ENCODE results near the gene RTN4RL1. TPM values are rescaled to one million over a fixed set of nuclear protein-coding genes. Genes with fewer than 3 reads are reported as not detected.

Gene RTN4RL1
- total RNA-seq, 2 donors from 2014 or later, result 3.1 to 3.6 TPM

DNA sequence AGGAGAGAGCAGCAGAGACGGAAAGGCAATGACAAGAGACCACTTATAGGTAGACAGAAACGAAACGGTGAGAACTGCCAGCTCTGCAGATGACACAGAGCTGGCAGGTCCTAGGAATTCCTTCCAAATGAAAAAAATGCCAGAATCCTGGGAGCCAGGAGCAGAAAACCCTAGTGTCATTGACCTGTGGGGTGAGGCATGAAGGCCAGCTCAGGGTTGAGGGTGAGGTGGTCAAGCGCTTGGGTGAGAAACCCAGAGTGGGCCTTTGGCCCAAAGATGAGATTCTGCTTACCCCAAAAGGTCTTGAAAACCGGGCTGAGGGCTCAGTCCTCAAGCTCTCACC is 39.0 kb upstream of the RTN4RL1 start:
- H3K27me3 ChIP-seq, result no peaks in the 10 kb centered on the region
- WGBS, 2 donors, result 61 to 68% methylated on average over 5 of the region's 5 CpGs

GRCh38 chr17:2063261-2064146 is 38.4 kb upstream of the RTN4RL1 start:
- intact Hi-C loops (cut with DNase I), result no loop called here
- H3K36me3 ChIP-seq (replicated peaks in 1 of 2; ENCODE audit: insufficient read depth in 1 of 2, low read depth in 2 of 2), result peaks cover 0 to 8% of the 10 kb centered on the region in 2 donors
- no peak overlapping the region for H3K4me3 ChIP-seq
- H3K27me3 ChIP-seq, result no peaks in the 10 kb centered on the region
- ATAC-seq (no peak), DNase-seq (no peak)
- peaks cover 6% of the 10 kb centered on the region for H3K4me1 ChIP-seq
- TF ChIP-seq, protein P1, sequence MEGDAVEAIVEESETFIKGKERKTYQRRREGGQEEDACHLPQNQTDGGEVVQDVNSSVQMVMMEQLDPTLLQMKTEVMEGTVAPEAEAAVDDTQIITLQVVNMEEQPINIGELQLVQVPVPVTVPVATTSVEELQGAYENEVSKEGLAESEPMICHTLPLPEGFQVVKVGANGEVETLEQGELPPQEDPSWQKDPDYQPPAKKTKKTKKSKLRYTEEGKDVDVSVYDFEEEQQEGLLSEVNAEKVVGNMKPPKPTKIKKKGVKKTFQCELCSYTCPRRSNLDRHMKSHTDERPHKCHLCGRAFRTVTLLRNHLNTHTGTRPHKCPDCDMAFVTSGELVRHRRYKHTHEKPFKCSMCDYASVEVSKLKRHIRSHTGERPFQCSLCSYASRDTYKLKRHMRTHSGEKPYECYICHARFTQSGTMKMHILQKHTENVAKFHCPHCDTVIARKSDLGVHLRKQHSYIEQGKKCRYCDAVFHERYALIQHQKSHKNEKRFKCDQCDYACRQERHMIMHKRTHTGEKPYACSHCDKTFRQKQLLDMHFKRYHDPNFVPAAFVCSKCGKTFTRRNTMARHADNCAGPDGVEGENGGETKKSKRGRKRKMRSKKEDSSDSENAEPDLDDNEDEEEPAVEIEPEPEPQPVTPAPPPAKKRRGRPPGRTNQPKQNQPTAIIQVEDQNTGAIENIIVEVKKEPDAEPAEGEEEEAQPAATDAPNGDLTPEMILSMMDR (IDR thresholded peaks at IDR 0.05), result no peak
- no peak for TF ChIP-seq POLR2A (IDR thresholded peaks at IDR 0.05)
- H3K27ac ChIP-seq, result peak overlapping the region in 1 of 4 donors; percentile 47
- no peaks in the 10 kb centered on the region for H3K9me3 ChIP-seq
- 79 to 88% methylated on average over 16 of the region's 16 CpGs for WGBS, 2 donors

More for the DNA sequence above, 39.0 kb upstream of the RTN4RL1 start:
- no peaks in the 10 kb centered on the region for H3K4me1 ChIP-seq
- H3K27ac ChIP-seq, result peak overlapping the region in 1 of 4 donors; percentile 47
- DNase-seq (no peak), ATAC-seq (no peak)
- H3K4me3 ChIP-seq, result no peak overlapping the region
- intact Hi-C loops (cut with DNase I), result no loop called here
- peaks cover 0 to 8% of the 10 kb centered on the region in 2 donors for H3K36me3 ChIP-seq (replicated peaks in 1 of 2; ENCODE audit: insufficient read depth in 1 of 2, low read depth in 2 of 2)
- TF ChIP-seq, protein P1 (IDR thresholded peaks at IDR 0.05), result no peak
- no peak for TF ChIP-seq POLR2A (IDR thresholded peaks at IDR 0.05)
- H3K9me3 ChIP-seq, result no peaks in the 10 kb centered on the region

DNA sequence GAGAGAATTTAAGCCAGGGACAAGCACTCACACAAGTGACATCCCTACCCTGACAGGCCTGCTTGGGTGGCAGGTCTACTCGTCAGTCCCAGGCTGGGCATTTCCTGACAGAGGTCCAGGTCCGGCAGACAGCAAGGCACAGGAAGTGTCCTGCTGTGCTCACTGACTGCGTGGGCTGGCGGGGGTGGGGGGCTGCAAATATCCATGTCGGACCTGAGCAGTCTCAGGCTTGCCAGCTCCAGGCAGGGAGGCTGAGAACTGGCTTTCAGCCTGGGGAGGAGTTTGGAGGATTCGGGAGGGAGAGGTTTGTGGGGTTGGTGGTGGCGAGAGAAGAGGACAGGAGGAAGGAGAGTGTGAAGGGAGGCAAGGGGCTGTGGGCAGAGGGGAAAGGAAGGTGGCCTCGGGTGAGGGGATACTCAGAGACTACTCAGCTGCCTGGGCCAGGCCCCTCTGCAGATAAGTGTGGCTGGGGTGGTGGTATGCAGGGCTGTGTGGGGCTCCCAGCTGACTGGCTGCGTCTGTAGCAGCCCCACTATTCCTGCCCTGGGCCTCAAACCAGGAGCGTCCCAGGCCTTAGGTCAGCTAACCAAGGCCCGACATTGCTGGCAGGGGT is 37.5 kb upstream of the RTN4RL1 start:
- WGBS, 2 donors, result 70 to 78% methylated on average over 9 to 11 of the region's 11 CpGs
- DNase-seq, result no peak

GRCh38 chr17:2061441-2061958 is 36.4 kb upstream of the RTN4RL1 start:
- TF ChIP-seq POLR2A (IDR thresholded peaks at IDR 0.05), result no peak
- TF ChIP-seq, protein P1 (IDR thresholded peaks at IDR 0.05), result no peak
- WGBS, 2 donors, result 80 to 87% methylated on average over 12 to 17 of the region's 17 CpGs
- H3K4me1 ChIP-seq, result peaks cover 26% of the 10 kb centered on the region
- peak overlapping the region in 2 of 4 donors; percentile 27 to 30 for H3K27ac ChIP-seq
- intact Hi-C loops (cut with DNase I), result no loop called here
- H3K4me3 ChIP-seq, result no peak overlapping the region
- peaks cover 0 to 19% of the 10 kb centered on the region in 2 donors for H3K27me3 ChIP-seq
- H3K36me3 ChIP-seq (replicated peaks in 1 of 2; ENCODE audit: insufficient read depth in 1 of 2, low read depth in 2 of 2), result peaks cover 0 to 8% of the 10 kb centered on the region in 2 donors
- no peak for ATAC-seq
- no peaks in the 10 kb centered on the region for H3K9me3 ChIP-seq
- peak in 1 of 4 donors; percentile 11 for DNase-seq

More for the DNA sequence above, 37.5 kb upstream of the RTN4RL1 start:
- Histone ChIP-seq H3K27ac (peak overlapping the region in 2 of 4 donors; percentile 7 to 20), H3K36me3 (replicated peaks in 1 of 2; ENCODE audit: insufficient read depth in 1 of 2, low read depth in 2 of 2) (peaks cover 0 to 8% of the 10 kb centered on the region in 2 donors), H3K27me3 (peaks cover 0 to 7% of the 10 kb centered on the region in 2 donors), H3K9me3 (no peaks in the 10 kb centered on the region), H3K4me3 (no peak overlapping the region), H3K4me1 (peaks cover 14% of the 10 kb centered on the region)
- intact Hi-C loops (cut with DNase I), result no loop called here
- ATAC-seq, result no peak
- TF ChIP-seq, protein P1 (IDR thresholded peaks at IDR 0.05), result no peak
- no peak for TF ChIP-seq POLR2A (IDR thresholded peaks at IDR 0.05)
